ENCODE data around the gene SLC38A9. TPM values are rescaled to one million over a fixed set of nuclear protein-coding genes. Genes with fewer than 3 reads are reported as not detected.

SLC38A9 gene
- polyA plus RNA-seq, 1 donor (not counting 4 experiments of a cell fraction or from before 2014, with no cell fraction given), result 43.3 TPM

GRCh38 chr5:55620766-55621160 lies 91.4 kb downstream of the SLC38A9 start:
- FAIRE-seq, result no peak
- H3K9ac ChIP-seq (ENCODE audit: control insufficient read depth, extremely low read depth, insufficient read depth, low read length), result no peak overlapping the region

GRCh38 chr5:55620009-55620765 lies 91.9 kb downstream of the SLC38A9 start:
- dilution Hi-C loops (cut with MboI; ENCODE audit: extremely low pct_ligation_motif_present, low sequenced_read_pairs), result no loop called here
- Histone ChIP-seq H3K27ac (ENCODE audit: control insufficient read depth, insufficient read depth, low read length) (no peak overlapping the region), H3K4me2 (ENCODE audit: control insufficient read depth, extremely low read depth, insufficient read depth, low read depth, low read length) (no peak overlapping the region), H3K4me3 (ENCODE audit: control insufficient read depth in 2 of 3, extremely low read depth in 1 of 3, insufficient read depth in 2 of 3, low read depth in 1 of 3, low read length in 3 of 3) (no peak overlapping the region), H3K4me1 (ENCODE audit: control insufficient read depth, extremely low read depth, insufficient read depth, low read length) (no peaks in the 10 kb centered on the region), H3K36me3 (ENCODE audit: control insufficient read depth in 2 of 2, extremely low read depth in 1 of 2, insufficient read depth in 2 of 2, low read length in 2 of 2) (no peaks in the 10 kb centered on the region), H3K27me3 (ENCODE audit: control insufficient read depth, extremely low read depth, insufficient read depth, low read length) (no peaks in the 10 kb centered on the region), H3K9me1 (ENCODE audit: control insufficient read depth, extremely low read depth, insufficient read depth, low read length) (no peaks in the 10 kb centered on the region), H3K9ac (ENCODE audit: control insufficient read depth, extremely low read depth, insufficient read depth, low read length) (no peak overlapping the region), H2AFZ (ENCODE audit: control insufficient read depth, low read length) (no peak overlapping the region), H3K9me3 (ENCODE audit: control insufficient read depth, low read depth, low read length) (no peaks in the 10 kb centered on the region), H4K20me1 (ENCODE audit: control insufficient read depth, extremely low read depth, insufficient read depth, low read length) (no peaks in the 10 kb centered on the region), H3K79me2 (ENCODE audit: control insufficient read depth, insufficient read depth, low read length) (no peaks in the 10 kb centered on the region)
- FAIRE-seq, result no peak
- no peak for DNase-seq (ENCODE audit: low read depth, low spot score)
- TF ChIP-seq CTCF (optimal IDR thresholded peaks at IDR 0.05 in 1 of 3, IDR thresholded peaks at IDR 0.05 in 1 of 3, conservative IDR thresholded peaks at IDR 0.05 in 1 of 3; ENCODE audit: extremely low read depth in 1 of 3, insufficient read depth in 2 of 3, low read length in 3 of 3), result no peak
- no peak for TF ChIP-seq EZH2 (IDR thresholded peaks at IDR 0.05; ENCODE audit: low read length)

More at GRCh38 chr5:55620766-55621160, 91.4 kb downstream of the SLC38A9 start:
- no peaks in the 10 kb centered on the region for H3K79me2 ChIP-seq (ENCODE audit: control insufficient read depth, insufficient read depth, low read length)
- H3K4me1 ChIP-seq (ENCODE audit: control insufficient read depth, extremely low read depth, insufficient read depth, low read length), result no peaks in the 10 kb centered on the region
- H3K36me3 ChIP-seq (ENCODE audit: control insufficient read depth in 2 of 2, extremely low read depth in 1 of 2, insufficient read depth in 2 of 2, low read length in 2 of 2), result no peaks in the 10 kb centered on the region
- no peaks in the 10 kb centered on the region for H3K9me1 ChIP-seq (ENCODE audit: control insufficient read depth, extremely low read depth, insufficient read depth, low read length)
- H3K27ac ChIP-seq (ENCODE audit: control insufficient read depth, insufficient read depth, low read length), result no peak overlapping the region
- no peak overlapping the region for H2AFZ ChIP-seq (ENCODE audit: control insufficient read depth, low read length)
- H3K9me3 ChIP-seq (ENCODE audit: control insufficient read depth, low read depth, low read length), result no peaks in the 10 kb centered on the region
- no peak for DNase-seq (ENCODE audit: low read depth, low spot score)
- H4K20me1 ChIP-seq (ENCODE audit: control insufficient read depth, extremely low read depth, insufficient read depth, low read length), result no peaks in the 10 kb centered on the region
- no peaks in the 10 kb centered on the region for H3K27me3 ChIP-seq (ENCODE audit: control insufficient read depth, extremely low read depth, insufficient read depth, low read length)
- no peak overlapping the region for H3K4me2 ChIP-seq (ENCODE audit: control insufficient read depth, extremely low read depth, insufficient read depth, low read depth, low read length)
- no peak for TF ChIP-seq EZH2 (IDR thresholded peaks at IDR 0.05; ENCODE audit: low read length)
- TF ChIP-seq CTCF (optimal IDR thresholded peaks at IDR 0.05 in 1 of 3, IDR thresholded peaks at IDR 0.05 in 1 of 3, conservative IDR thresholded peaks at IDR 0.05 in 1 of 3; ENCODE audit: extremely low read depth in 1 of 3, insufficient read depth in 2 of 3, low read length in 3 of 3), result no peak
- dilution Hi-C loops (cut with MboI; ENCODE audit: extremely low pct_ligation_motif_present, low sequenced_read_pairs), result no loop called here
- H3K4me3 ChIP-seq (ENCODE audit: control insufficient read depth in 2 of 3, extremely low read depth in 1 of 3, insufficient read depth in 2 of 3, low read depth in 1 of 3, low read length in 3 of 3), result no peak overlapping the region

Measured in keratinocyte (primary cell).